GM12801 (cell line): ENCODE data around the gene MCM3AP.

Source experiments
- TF ChIP-seq, protein P1 (sequence below): IDR thresholded peaks from one replicate; pipeline ENCODE4 v1.5.1; 2011; ENCODE audit warnings: control low read depth; ENCODE audit not compliant: insufficient read length; ENCODE audit errors: extremely low read depth

MCM3AP gene

DNA sequence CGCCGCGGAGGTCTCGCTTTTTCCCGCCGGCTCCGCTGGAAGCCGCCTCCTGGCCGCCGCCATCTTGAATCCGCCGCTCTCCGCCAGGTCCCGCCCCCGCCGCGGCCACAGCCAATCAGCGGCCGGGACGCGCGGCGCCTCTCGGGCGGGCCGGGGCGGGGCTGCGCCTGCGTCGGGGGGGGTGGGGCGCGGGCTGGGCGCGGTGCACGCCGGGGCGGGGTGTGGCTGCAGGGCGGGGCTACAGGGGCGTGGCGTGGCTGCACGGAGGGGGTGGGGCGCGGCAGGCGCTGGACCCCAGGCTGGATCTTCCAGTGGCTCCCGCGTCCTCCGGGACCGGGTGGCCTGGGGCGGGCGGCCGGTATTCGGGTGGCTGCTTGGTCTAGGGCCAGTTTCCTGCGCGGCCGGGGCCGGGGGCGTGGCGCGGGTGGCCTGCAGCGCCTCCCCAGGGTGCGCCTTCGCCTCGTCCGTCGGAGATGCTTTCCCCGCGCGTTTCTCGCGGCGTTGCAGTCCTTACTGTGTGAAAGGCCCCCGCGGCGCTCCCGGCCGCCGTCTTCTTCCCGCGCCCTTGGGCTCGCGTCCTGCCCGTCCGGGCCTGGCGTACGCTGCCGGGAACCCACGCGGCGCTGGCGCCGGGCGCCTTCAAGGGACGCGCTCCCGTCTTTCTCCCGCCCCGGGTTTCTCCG lies 39.1 kb upstream of the MCM3AP start:
- TF ChIP-seq, protein P1, sequence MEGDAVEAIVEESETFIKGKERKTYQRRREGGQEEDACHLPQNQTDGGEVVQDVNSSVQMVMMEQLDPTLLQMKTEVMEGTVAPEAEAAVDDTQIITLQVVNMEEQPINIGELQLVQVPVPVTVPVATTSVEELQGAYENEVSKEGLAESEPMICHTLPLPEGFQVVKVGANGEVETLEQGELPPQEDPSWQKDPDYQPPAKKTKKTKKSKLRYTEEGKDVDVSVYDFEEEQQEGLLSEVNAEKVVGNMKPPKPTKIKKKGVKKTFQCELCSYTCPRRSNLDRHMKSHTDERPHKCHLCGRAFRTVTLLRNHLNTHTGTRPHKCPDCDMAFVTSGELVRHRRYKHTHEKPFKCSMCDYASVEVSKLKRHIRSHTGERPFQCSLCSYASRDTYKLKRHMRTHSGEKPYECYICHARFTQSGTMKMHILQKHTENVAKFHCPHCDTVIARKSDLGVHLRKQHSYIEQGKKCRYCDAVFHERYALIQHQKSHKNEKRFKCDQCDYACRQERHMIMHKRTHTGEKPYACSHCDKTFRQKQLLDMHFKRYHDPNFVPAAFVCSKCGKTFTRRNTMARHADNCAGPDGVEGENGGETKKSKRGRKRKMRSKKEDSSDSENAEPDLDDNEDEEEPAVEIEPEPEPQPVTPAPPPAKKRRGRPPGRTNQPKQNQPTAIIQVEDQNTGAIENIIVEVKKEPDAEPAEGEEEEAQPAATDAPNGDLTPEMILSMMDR, result no peak

DNA sequence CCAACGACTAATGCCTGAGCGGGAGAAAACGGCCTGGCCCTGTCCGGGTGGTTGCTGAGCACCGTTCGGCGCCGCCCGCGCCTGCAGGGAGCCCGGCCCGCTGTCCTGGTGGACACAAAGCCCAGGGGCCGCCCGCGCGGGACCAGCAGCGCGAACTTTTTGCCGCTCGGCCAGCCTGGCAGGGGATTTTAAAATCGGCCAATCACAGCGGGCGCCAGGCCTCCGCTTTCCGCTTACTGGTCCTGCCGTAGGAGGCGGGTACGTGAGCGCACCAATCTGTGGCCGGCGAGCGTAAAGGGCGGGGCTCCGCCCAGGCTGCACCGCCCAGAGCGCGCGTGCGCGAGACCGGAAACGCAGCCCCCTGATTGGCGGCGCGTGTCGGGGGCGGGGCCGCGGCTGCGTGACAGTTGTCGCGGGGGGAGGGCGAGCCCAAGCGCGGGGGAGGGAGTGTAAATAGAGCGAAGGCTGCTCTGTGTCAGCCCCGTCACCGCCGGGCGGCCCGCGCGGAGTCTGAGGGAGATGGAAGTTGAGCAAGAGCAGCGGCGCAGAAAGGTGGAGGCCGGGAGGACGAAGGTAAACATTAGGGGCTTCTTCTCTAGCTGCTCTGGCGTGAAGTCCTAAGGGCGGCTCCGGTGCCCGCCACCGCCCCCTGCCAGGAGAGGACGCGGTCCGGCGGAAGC lies 38.4 kb upstream of the MCM3AP start, which contains the start of the genes C21orf58 and PCNT:
TSS of gene C21orf58 (minus strand) at position 161 of the 680 bp plus-strand sequence. CDS start 1,132 bp downstream, outside the sequence.
TSS of gene PCNT (plus strand) at position 447 of the 680 bp plus-strand sequence. CDS start at position 520, 73 bp downstream.
- TF ChIP-seq, protein P1, result no peak

DNA sequence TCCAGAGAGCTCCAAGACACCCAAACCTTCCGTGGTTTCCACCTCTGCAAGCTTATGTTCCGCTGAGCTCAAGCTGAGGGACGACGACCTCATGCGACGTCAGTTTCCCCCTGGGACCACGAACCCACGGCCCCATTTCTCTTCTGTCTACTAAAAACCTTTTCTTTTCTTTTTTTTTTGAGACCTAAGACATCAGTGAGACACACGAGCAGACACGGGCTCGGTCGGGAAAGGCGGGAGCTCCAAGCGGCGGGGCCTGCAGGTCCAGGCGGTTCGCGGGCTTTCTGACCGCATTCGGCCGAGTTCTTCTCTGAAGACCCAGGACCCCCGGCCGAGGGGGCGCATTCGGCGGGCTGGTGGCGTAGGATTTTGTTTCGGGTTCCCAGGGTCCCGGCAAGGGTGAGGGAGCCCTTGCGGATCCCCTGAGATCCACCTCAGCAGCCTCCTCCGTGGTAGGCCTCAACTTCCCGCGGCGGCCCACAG lies 37.9 kb upstream of the MCM3AP start:
- TF ChIP-seq, protein P1, result no peak

DNA sequence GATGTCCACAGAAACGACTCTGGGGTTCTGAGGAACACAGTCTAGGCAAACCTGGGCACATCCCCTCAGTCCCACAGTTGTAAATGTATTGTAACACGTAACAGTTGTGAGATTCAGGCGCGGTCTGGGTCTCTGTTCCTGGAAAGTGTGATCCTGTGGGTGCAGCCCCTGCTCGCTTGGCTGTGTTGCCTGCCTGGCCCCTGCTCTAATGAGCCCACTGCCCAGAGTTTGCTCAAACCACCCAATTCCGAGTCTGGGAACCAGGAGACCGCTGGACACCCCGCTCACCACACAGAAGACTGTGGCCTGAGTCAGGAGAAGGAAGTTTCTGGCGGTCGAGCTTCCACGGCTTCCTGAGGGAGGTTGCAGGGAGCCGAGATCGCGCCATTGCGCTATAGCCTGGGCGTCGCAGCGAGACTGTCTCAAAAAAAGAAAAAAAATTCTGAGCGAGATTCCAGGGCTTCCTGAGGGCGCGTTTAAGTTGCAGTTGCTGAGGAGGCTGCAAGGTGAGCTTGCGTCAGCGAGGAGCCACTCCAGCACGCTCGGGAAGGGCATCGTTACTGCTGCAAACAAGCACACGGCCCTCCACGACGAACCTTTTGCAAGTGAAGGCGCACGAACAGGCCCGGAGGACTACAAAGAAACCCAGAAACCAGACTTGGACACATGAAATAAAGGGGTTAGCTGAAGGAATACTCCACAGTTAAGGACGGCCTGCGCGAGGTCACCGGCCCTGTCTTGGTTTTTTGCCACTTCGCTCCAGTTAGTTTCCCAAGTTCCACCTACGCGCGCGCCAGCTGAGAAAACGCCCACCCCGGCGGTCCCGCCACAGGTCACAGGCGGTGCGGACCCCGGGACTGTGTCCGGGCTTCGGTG lies 37.2 kb upstream of the MCM3AP start:
- TF ChIP-seq, protein P1, result no peak

DNA sequence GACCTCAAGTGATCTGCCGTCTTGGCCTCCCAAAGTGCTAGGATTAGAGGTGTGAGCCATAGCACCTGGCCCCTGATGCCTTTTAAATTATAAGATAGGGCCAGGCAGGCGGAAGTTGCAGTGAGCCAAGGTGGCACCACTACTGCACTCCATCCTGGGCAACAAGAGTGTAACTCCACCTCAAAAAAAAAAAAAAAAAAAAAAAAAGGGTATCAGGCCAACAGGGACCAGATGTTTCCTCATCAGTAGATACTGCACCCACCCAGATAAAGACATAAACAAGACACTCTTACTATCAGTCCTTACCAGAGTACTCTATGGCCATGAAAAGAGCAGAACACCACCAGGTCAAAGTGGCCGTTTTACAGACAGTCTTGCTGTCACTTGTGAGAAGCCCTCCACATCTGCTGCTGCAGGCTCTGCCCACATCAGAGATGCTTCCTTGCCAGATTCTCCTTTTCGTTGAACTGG lies 35.0 kb upstream of the MCM3AP start:
- TF ChIP-seq, protein P1, result no peak

DNA sequence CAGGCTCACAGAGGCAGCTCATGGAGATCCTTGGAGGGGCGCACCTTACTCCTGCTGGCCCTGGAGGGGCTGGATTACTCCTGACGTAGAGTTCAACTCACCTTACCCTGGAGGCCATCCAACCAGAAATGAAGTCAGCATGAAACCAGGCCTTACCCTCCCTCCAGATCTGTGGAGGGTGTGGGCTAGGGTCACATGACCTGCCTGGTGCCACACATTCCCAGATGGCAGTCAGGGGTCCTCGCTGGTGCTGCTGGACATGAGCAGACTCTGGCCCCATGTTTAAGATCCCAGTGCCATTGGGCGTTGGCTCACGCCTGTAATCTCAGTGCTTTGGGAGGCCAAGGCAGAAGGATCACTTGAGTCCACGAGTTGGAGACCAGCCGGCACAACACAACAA lies 33.8 kb upstream of the MCM3AP start:
- TF ChIP-seq, protein P1, result no peak

DNA sequence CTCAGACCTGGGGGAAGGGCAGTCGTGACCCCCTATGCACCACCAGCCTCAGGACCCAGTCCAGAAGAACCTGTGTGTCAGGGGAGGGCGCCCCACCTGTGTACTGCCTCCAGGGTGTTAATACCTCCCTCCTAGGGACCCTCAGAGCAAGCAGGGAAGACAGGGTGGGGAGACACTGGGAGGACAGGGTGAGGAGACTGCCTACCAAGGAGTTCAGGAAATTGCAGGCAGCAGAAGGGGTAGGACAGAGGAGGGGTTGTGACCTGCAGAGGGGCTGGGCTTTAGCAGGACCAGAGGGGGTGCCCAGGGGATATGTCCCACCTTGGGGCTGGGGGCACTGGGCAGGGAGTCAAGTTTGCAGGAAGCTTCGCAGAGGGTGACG lies 33.0 kb upstream of the MCM3AP start:
- TF ChIP-seq, protein P1, result no peak
